Astrocyte (in vitro differentiated cells and primary cell): ENCODE measurements around the gene PDX1.

Experiments
- CTCF ChIP-seq: IDR thresholded peaks from 2 replicates; pipeline ENCODE4 v1.5.1; 2011; ENCODE audit warnings: low read depth, mild to moderate bottlenecking, inconsistent platforms, low read length, moderate library complexity; ENCODE audit not compliant: insufficient read depth
- EZH2 ChIP-seq: IDR thresholded peaks from 2 replicates; pipeline ENCODE4 v1.6.1; 2012; ENCODE audit warnings: mild to moderate bottlenecking, low read length, inconsistent platforms; ENCODE audit not compliant: insufficient read depth

- TF ChIP-seq CTCF (no peak), EZH2 (peak; percentile 4)
Observed at GRCh38 chr13:27921961-27922882, 2.4 kb downstream of the PDX1 start.
